Retina (tissue), 1 donor: ENCODE measurements around the gene HDAC11.
A peak's percentile ranks its signal among the peaks of the same experiment; 100 is the strongest.
"Not testable (repeated sequence)": the region's sequence is repeated elsewhere in the genome, so short reads cannot be mapped to it uniquely, and the experiment has no call there.

ENCODE experiments used
- DNase-seq: peaks from one replicate; pipeline ENCODE4 v3.0.0-alpha.2; 2016

The HDAC11 gene

DNA sequence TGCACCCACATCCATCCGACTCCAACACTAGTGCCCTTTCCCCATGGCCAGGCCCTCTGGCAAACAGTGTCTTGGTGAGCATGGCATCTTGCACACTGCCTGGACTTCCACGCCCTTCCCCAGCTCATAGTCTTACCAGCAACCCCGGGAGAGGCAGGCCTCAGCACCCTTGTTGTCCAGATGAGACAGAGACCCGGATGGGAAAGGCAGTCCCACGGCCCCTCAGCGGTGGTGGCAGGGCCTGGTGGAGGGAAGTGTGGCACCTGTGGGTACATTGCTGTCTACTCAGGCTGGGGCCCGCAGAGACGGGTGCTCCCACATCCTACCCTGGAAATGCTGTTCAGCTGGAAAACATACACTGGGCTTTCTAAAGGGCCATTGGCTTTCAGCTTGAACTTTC is 28.4 kb downstream of the HDAC11 start:
- no peak for DNase-seq

GRCh38 chr3:13509059-13509815 is 29.1 kb downstream of the HDAC11 start:
- no peak for DNase-seq

- no peak for DNase-seq
Observed at GRCh38 chr3:13509816-13510192, 29.7 kb downstream of the HDAC11 start.

DNA sequence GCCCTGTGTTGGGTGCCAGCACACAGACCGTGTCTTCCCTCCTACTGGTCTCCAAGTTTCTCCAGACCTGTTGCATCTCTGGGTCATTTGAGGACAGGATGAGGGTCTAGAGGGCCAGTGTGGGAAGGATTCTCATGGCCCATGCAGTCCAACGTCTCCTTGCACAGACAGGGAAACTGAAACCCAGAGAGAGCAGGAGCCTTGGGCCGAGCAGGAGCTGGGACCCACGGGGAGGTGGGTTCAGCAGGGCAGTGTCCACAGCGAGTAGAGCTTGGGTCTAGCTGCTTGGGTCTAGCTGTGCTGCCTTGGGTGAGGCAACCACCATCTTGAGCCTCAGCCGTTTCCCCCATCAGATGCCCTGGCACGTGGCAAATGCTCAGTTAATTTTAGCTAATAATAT is 32.3 kb downstream of the HDAC11 start:
- DNase-seq = no peak

DNA sequence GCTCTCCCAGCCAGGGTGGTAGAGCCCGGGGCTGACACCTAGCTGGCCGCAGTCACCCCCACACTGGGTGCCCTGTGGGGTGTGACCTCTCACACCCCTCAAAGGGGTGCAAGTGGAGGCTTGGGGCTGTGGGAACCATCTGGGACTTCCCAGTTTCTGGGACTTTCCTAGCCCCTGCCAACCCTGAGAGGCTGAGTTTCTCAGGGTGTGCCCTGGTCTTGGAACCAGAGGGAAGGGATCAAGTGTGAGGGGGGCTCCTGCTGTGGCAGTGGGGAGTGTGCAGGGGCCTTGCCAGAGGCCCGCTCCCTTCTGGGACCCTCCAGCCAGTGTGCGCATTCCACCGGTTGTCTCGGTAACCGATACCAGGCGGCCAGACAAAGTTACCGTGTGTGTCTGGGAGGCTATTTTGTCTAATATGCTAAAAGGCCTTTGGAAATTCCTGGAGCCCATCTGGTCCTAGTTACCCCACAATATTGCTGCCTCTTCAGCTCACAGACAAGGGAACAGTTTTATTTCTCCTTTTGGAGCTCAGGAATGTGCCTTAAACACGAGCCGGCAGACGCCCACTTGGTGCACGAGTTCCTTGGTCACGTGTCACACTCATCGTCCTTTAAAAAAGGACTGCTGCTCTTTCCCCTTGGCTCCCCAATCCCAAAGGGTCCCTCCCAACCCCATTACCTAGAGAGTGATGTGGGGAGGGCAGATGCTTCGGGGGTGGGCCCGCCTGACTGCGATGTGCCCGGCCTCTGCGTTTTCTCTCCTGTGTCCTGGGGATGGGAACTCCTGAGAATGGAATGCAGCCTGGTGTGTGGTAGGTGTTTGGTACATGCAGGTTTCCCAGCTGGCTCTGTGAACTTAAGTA is 33.2 kb downstream of the HDAC11 start:
- DNase-seq = no peak

DNA sequence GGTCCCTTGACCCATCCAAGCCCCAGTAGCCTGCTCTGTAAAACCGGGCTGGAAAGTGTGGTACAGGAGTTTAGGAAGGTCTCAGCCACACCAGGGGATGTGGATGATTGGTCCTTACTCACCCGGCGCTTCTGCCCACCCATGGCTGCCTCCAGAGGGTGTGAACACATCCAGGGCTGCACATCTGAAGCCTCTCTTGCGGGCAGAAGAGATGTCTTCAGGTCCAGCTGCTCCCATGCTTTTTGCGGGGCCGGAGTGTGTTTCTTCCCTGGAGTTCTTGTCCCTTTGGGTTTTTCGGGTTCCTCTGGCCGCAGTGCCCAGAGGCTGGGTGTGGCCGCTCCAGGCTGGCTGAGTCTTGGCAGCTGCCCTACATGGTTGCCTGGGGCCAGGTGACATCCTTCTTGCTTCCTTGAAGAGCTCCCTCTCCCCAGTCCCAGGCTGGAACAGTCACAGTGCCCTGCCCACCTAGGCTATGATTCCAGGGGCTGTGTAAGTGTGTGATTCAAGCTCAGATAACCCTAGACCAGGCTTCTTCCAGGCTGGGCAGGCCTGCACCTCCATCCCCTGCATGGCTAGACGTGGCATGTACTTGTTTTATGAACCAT is 33.9 kb downstream of the HDAC11 start:
- DNase-seq = no peak

DNA sequence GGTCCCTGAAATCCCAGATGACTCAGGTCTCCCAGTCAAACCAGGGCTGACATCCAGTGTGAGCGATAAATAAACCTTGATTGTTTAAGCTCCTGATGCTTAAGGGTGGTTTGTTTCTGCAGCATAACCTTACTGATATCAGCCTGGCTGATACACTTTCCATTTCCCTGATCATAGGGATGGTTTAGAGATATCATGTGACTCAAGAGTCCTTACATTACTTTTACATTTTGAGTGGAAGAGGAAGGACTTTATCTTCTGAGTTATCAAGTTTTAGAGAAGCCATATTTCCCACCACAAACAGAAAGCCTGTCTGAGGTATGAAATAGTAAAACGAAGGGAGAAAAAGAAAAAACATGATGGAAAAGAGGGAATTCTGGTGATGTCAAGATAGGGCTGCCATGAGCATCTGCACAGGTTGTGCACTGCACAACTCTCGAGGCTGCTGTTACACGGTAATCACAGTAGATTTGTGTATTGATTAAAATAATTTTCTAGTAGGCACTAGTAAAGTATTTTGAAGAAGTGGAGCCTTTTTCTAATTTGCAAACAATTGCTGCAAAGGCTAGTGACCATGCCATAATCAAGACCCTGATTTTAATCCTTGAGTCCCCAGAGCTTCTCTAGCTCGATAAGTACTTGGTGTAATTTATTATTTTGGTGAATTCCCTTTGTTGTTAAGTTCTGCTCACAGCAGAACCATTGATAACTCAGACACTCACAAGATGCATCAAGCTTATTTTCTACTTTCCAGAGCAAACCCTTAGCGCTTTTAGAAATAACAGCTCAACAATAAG is 34.7 kb downstream of the HDAC11 start:
- DNase-seq = no peak

GRCh38 chr3:13515786-13516759 is 36.0 kb downstream of the HDAC11 start:
- no peak for DNase-seq

GRCh38 chr3:13516760-13517135 is 36.6 kb downstream of the HDAC11 start:
- DNase-seq = no peak

GRCh38 chr3:13517253-13517977 is 37.3 kb downstream of the HDAC11 start:
- DNase-seq = no peak

DNA sequence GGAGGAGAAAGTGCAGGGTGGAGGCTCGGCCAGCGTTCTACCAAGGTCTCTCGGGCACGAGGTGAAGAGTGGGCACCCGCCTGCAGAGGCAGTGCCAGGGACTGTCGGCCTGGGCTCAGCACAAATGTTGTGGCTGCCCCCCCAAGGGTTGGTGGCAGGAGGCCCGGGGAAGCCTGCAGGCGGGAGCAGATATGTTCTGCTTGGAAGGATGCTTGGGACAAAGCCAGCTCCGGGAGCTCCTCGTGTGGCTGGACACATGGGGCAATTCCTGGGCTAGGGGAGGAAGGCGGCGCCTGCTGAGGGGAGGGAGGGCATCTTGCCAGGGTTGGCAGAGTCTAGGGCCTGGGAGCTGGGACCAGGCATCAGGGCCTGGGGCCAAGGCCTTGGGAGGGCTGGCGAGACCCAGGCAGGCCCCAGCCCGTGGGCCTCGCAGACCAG is 38.4 kb downstream of the HDAC11 start:
- no peak for DNase-seq

DNA sequence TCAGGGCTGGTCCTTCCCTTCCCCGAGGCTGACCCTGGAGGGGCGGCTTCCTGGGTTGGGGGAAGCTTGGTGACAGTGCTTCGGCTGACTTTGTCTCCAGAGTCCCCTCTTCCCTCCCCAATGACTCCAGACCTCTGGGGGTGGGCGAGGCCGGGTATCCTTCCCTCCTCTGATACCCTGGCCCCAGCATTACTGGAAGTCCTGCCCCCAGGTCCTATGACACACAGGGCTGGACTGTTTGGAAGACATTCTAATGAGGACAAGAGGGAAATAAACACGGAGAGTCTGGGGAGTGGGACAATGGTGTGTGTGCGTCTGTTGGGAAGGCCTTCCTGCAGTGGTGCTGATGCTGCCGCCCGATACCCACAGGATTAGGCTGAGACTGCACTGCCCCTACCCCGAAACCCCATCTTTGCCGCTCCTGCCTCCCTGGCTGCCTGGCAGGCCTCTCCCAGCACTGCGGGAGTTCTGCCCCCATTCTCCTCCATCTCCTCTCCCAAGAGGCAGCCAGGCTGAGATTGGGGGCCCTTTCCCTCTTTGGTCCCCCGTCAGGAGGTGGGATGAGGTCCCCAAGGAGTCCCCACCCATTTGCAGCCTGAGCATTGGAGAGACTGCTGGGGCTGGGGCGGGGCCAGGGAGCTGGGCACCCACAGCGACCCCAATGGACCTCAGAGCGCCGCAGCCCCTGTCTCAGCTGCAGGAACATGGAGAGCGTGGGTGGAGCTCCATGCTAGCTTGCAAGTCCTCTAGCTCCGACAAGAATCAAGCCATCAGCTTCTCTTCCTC is 39.1 kb downstream of the HDAC11 start:
- DNase-seq = no peak

GRCh38 chr3:13520326-13520880 is 40.3 kb downstream of the HDAC11 start:
- no peak for DNase-seq

GRCh38 chr3:13521309-13521708 is 41.2 kb downstream of the HDAC11 start:
- no peak for DNase-seq

GRCh38 chr3:13521749-13522148 is 41.6 kb downstream of the HDAC11 start:
- not testable (repeated sequence) for DNase-seq

DNA sequence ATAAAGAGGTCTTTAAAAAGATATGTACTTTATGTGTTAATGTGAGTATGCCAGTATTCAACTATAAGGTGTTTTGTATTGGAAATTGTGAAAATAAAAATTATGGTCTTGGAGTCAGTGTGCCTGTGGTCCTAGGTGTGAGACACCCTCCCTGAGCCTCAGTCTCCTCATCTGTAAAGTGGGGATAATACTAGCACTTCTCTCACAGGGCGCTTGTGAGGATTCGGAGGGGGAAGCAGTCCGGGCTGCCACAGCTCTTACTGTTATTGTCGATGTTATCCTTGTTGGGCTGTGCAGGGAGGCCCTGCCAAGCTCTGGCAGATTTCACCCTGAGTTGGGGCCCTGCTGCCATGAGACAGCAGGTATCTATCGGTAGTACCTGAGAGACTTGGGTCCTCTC is 42.1 kb downstream of the HDAC11 start:
- DNase-seq = no peak

DNA sequence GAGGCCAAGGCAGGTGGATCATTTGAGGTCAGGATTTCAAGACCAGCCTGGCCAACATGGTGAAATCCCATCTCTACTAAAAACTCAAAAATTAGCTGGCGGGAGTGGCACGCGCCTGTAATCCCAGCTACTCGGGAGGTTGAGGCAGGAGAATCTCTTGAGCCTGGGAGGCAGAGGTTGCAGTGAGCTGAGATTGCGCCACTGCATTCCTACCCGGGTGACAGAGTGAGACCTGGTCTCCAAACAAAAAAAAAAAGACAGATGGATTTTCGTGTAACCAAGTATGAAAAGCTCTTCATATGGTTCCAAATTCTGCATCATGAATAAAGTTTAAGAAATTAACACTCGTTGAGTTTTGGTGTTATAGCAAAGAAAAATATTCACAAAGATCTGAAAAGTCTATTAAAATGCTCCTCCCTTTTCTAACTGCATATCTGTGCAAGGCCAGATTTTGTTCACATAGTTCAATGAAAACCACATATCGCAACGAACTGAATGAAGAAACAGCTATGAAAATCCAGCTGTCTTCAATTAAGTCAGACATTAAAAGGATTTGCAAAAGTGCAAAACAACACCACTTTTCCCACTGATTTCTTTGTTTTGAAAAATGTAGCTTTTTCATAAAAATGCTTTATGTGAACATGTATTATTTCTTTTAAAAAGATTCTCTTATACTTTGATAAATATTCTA is 45.0 kb downstream of the HDAC11 start:
- no peak for DNase-seq

DNA sequence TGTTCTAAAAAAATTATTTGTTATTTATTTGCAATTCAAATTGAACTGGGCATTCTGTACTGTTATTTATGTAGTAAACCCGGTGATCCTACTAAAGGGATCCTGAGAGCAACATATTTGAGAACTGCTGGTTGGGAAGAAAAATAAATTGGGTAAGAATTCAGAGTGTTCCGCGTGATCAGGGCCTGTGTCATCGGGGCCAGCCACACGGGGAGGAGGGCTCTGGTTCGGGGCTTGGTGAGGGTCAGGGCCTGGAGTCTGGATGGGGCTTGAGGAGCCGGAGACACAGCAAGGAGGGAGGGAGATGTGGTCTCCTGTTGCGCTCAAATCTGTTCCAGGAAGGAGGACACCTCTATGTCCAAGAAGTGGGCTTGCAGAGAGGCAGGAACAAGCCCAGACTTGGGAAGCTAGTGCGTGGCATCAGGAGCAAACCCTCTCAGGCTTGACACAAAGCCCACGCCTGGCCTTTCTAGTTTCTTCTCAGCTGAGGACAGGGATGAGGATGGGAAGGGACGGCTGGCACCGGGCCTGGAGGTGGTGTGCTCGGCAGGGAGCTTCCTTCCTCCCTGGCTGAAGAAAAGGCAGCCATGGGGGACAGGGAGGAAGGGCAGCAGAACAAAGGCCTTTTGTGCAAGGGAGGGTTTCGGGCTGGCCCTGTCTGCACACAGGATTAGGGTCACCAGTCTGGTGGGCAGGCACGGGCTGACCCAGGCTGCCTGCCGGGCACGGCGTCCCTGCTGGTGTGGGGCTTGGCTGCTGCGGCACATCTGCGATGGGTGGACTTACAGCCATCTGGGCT is 45.9 kb downstream of the HDAC11 start:
- DNase-seq = peak; percentile 84

DNA sequence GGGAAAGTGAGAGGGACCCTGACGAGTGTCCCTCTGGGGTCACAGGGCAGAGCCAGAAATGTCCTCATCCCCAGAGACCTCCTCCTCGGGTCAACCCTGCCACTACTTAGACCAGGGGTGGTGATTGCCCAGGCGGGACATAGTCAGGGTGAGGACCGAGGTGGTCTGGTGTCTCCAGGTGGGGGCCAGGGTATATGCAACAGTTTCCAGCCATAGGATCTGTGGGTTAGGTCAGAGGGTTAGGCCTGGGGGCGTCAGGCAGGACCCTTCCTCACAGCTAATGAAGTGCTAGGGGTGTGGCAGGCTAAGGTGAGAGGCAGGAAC is 46.5 kb downstream of the HDAC11 start:
- DNase-seq = no peak
